ENCODE data around the gene ORAI1. TPM values are rescaled to one million over a fixed set of nuclear protein-coding genes. Genes with fewer than 3 reads are reported as not detected.

ORAI1 gene
- total and polyA plus RNA-seq, 2 of the 13 experiments (the other 11 are each of a cell fraction or from before 2014, with no cell fraction given): 9.2 to 17.2 TPM

- TF ChIP-seq SNAPC4 (CRISPR knock-in tag; IDR thresholded peaks at IDR 0.05) (no peak), ZNF562 (CRISPR knock-in tag; IDR thresholded peaks at IDR 0.05; ENCODE audit: borderline replicate concordance) (no peak), ZNF775 (CRISPR knock-in tag; IDR thresholded peaks at IDR 0.05; ENCODE audit: borderline replicate concordance) (no peak), NAIF1 (CRISPR knock-in tag; IDR thresholded peaks at IDR 0.05; ENCODE audit: borderline replicate concordance) (no peak), RAD51 (IDR thresholded peaks at IDR 0.05; ENCODE audit: borderline replicate concordance) (peak; percentile 84; the same call in 1 of the 2 replicates), PATZ1 (CRISPR knock-in tag; IDR thresholded peaks at IDR 0.05) (peak; percentile 31; the same call in 1 of the 2 replicates), ZBTB10 (CRISPR knock-in tag; IDR thresholded peaks at IDR 0.05; ENCODE audit: borderline replicate concordance) (peak; percentile 70; the same call in 1 of the 2 replicates), HINFP (CRISPR knock-in tag; IDR thresholded peaks at IDR 0.05; ENCODE audit: low read depth) (no peak), YEATS4 (CRISPR knock-in tag; IDR thresholded peaks at IDR 0.05; ENCODE audit: borderline replicate concordance) (no peak), HNRNPUL1 (IDR thresholded peaks at IDR 0.05; ENCODE audit: low read depth, low read length) (no peak), USF2 (IDR thresholded peaks at IDR 0.05; ENCODE audit: low read depth, low read length) (peak; percentile 41), USF2 (CRISPR knock-in tag; IDR thresholded peaks at IDR 0.05; ENCODE audit: borderline replicate concordance) (no peak; the same call in 1 of the 2 replicates), EHMT2 (IDR thresholded peaks at IDR 0.05; ENCODE audit: borderline replicate concordance, low read depth, low read length) (no peak)
Measured at GRCh38 chr12:121618659-121619233, 7.6 kb upstream of the ORAI1 start (continued).
